IPS-18c (cell line): ENCODE results near the gene CES2.
"Not testable (repeated sequence)": the region's sequence is repeated elsewhere in the genome, so short reads cannot be mapped to it uniquely, and the experiment has no call there.

Experiments used
- H3K4me3 ChIP-seq: 2 replicates; pipeline ENCODE4 v1.7.0; 2013; ENCODE audit warnings: low read depth, mild to moderate bottlenecking, low read length, moderate library complexity; ENCODE audit not compliant: insufficient read depth
- H3K9me3 ChIP-seq: one replicate; pipeline ENCODE4 v1.6.1; 2013; ENCODE audit warnings: mild to moderate bottlenecking, low read length, moderate library complexity; ENCODE audit not compliant: control insufficient read depth, insufficient read depth

The CES2 gene

GRCh38 chr16:66942981-66943380 is 7.7 kb downstream of the CES2 start:
- Histone ChIP-seq H3K9me3 (no peaks in the 10 kb centered on the region), H3K4me3 (no peak overlapping the region)

- Histone ChIP-seq H3K9me3 (no peaks in the 10 kb centered on the region), H3K4me3 (no peak overlapping the region)
These were observed 8.2 kb downstream of the CES2 start for GRCh38 chr16:66943426-66944053.

- Histone ChIP-seq H3K4me3 (no peak overlapping the region), H3K9me3 (no peaks in the 10 kb centered on the region)
These were observed 8.7 kb downstream of the CES2 start for GRCh38 chr16:66944054-66944441.

- not testable (repeated sequence) for H3K9me3 ChIP-seq, H3K4me3 ChIP-seq
These were observed 9.7 kb downstream of the CES2 start for GRCh38 chr16:66944971-66945370.

- no peak overlapping the region for H3K4me3 ChIP-seq
- no peaks in the 10 kb centered on the region for H3K9me3 ChIP-seq
These were observed 10.6 kb downstream of the CES2 start for GRCh38 chr16:66945939-66946338.

- Histone ChIP-seq H3K4me3 (no peak overlapping the region), H3K9me3 (no peaks in the 10 kb centered on the region)
These were observed 11.2 kb downstream of the CES2 start for GRCh38 chr16:66946541-66946940.

- Histone ChIP-seq H3K4me3 (no peak overlapping the region), H3K9me3 (no peaks in the 10 kb centered on the region)
These were observed 11.6 kb downstream of the CES2 start for GRCh38 chr16:66946974-66947301.

- Histone ChIP-seq H3K4me3 (peak overlapping the region; percentile 43; the same call in 1 of the 2 replicates), H3K9me3 (no peaks in the 10 kb centered on the region)
These were observed 12.2 kb downstream of the CES2 start for GRCh38 chr16:66947302-66948065.

GRCh38 chr16:66948134-66948836 is 13.0 kb downstream of the CES2 start:
- Histone ChIP-seq H3K9me3 (no peaks in the 10 kb centered on the region), H3K4me3 (peak overlapping the region; percentile 43)

GRCh38 chr16:66948837-66949225 is 13.5 kb downstream of the CES2 start:
- no peak overlapping the region; the same call in 1 of the 2 replicates for H3K4me3 ChIP-seq
- H3K9me3 ChIP-seq: no peaks in the 10 kb centered on the region

- no peak overlapping the region for H3K4me3 ChIP-seq
- no peaks in the 10 kb centered on the region for H3K9me3 ChIP-seq
These were observed 14.2 kb downstream of the CES2 start for GRCh38 chr16:66949472-66949871.

- Histone ChIP-seq H3K9me3 (no peaks in the 10 kb centered on the region), H3K4me3 (no peak overlapping the region)
These were observed 15.1 kb downstream of the CES2 start for GRCh38 chr16:66950437-66950836.

- Histone ChIP-seq H3K9me3 (no peaks in the 10 kb centered on the region), H3K4me3 (no peak overlapping the region)
These were observed 15.9 kb downstream of the CES2 start for GRCh38 chr16:66950971-66951790.

- Histone ChIP-seq H3K4me3 (no peak overlapping the region), H3K9me3 (no peaks in the 10 kb centered on the region)
These were observed 17.3 kb downstream of the CES2 start for GRCh38 chr16:66952430-66953110.

- Histone ChIP-seq H3K9me3 (no peaks in the 10 kb centered on the region), H3K4me3 (no peak overlapping the region)
These were observed 18.3 kb downstream of the CES2 start for GRCh38 chr16:66953462-66954096.

- H3K4me3 ChIP-seq: no peak overlapping the region
- no peaks in the 10 kb centered on the region for H3K9me3 ChIP-seq
These were observed 18.9 kb downstream of the CES2 start for GRCh38 chr16:66954097-66954659.
